ENCODE results near the gene OR4C15. TPM values are rescaled to one million over a fixed set of nuclear protein-coding genes. Genes with fewer than 3 reads are reported as not detected.

OR4C15 gene
- polyA plus RNA-seq (ENCODE audit: insufficient read length in 4 of 4) = not detected

GRCh38 chr11:55554169-55554568 is at the start of gene OR4C15:
OR4C15 (plus strand) TSS chr11:55554469; CDS start chr11:55554469, 0 bp downstream.
- DNase-seq (ENCODE audit: low read depth in 4 of 4, low spot score in 3 of 4) = no peak

GRCh38 chr11:55571828-55572227 is 17.6 kb downstream of the OR4C15 start, which contains the start of gene OR4C16:
OR4C16 (plus strand) TSS chr11:55572128; CDS start chr11:55572128, 0 bp downstream.
- DNase-seq (ENCODE audit: low read depth in 4 of 4, low spot score in 3 of 4) = no peak

- DNase-seq (ENCODE audit: low read depth in 4 of 4, low spot score in 3 of 4) = no peak
These were observed 18.3 kb downstream of the OR4C15 start for GRCh38 chr11:55572548-55572947.

Other genes with a start within 250 kb of the OR4C15 start
- gene OR4A16, start 211.3 kb upstream of the OR4C15 start, polyA plus RNA-seq (ENCODE audit: insufficient read length in 4 of 4) = not detected
- gene OR4A15, start 186.5 kb upstream of the OR4C15 start, polyA plus RNA-seq (ENCODE audit: insufficient read length in 4 of 4) = not detected
- gene OR4C16, start 17.7 kb downstream of the OR4C15 start, polyA plus RNA-seq (ENCODE audit: insufficient read length in 4 of 4) = not detected
- gene OR4C11, start 53.2 kb downstream of the OR4C15 start, polyA plus RNA-seq (ENCODE audit: insufficient read length in 4 of 4) = not detected
- gene OR4P4, start 80.6 kb downstream of the OR4C15 start, polyA plus RNA-seq (ENCODE audit: insufficient read length in 4 of 4) = under 1 TPM in 3 of 4 donors, not detected in 1; 0.08 to 0.17 (median 0.08) TPM
- not detected for gene OR4S2, start 93.9 kb downstream of the OR4C15 start, polyA plus RNA-seq (ENCODE audit: insufficient read length in 4 of 4)
- not detected for gene OR4C6, start 107.7 kb downstream of the OR4C15 start, polyA plus RNA-seq (ENCODE audit: insufficient read length in 4 of 4)
- gene OR5D13, start 219.0 kb downstream of the OR4C15 start, polyA plus RNA-seq (ENCODE audit: insufficient read length in 4 of 4) = not detected
- not detected for gene OR5D14, start 241.1 kb downstream of the OR4C15 start, polyA plus RNA-seq (ENCODE audit: insufficient read length in 4 of 4)